ENCODE data around the gene STK32B.

The STK32B gene

GRCh38 chr4:5067908-5068307 is 16.6 kb downstream of the STK32B start:
- no peak for DNase-seq (ENCODE audit: low read depth, low spot score)

GRCh38 chr4:5069901-5070300 is 18.6 kb downstream of the STK32B start:
- DNase-seq (ENCODE audit: low read depth, low spot score) = no peak

- no peak for DNase-seq (ENCODE audit: low read depth, low spot score)
Measured at GRCh38 chr4:5072948-5073347, 21.7 kb downstream of the STK32B start.

- no peak for DNase-seq (ENCODE audit: low read depth, low spot score)
Measured at GRCh38 chr4:5078009-5078408, 26.7 kb downstream of the STK32B start.

- DNase-seq (ENCODE audit: low read depth, low spot score) = no peak
Measured at GRCh38 chr4:5079581-5079980, 28.3 kb downstream of the STK32B start.

- no peak for DNase-seq (ENCODE audit: low read depth, low spot score)
Measured at GRCh38 chr4:5081441-5081999, 30.2 kb downstream of the STK32B start.

GRCh38 chr4:5082376-5082775 is 31.1 kb downstream of the STK32B start:
- DNase-seq (ENCODE audit: low read depth, low spot score) = no peak

GRCh38 chr4:5084911-5085475 is 33.7 kb downstream of the STK32B start:
- DNase-seq (ENCODE audit: low read depth, low spot score) = no peak

GRCh38 chr4:5086535-5086934 is 35.3 kb downstream of the STK32B start:
- DNase-seq (ENCODE audit: low read depth, low spot score) = no peak

GRCh38 chr4:5096261-5096660 is 45.0 kb downstream of the STK32B start:
- no peak for DNase-seq (ENCODE audit: low read depth, low spot score)

GRCh38 chr4:5098176-5098575 is 46.9 kb downstream of the STK32B start:
- no peak for DNase-seq (ENCODE audit: low read depth, low spot score)

GRCh38 chr4:5100336-5100735 is 49.1 kb downstream of the STK32B start:
- DNase-seq (ENCODE audit: low read depth, low spot score) = no peak

- no peak for DNase-seq (ENCODE audit: low read depth, low spot score)
Measured at GRCh38 chr4:5100986-5101385, 49.7 kb downstream of the STK32B start.

GRCh38 chr4:5101571-5101970 is 50.3 kb downstream of the STK32B start:
- no peak for DNase-seq (ENCODE audit: low read depth, low spot score)

GRCh38 chr4:5110901-5111300 is 59.6 kb downstream of the STK32B start:
- DNase-seq (ENCODE audit: low read depth, low spot score) = no peak

- no peak for DNase-seq (ENCODE audit: low read depth, low spot score)
Measured at GRCh38 chr4:5112333-5113095, 61.2 kb downstream of the STK32B start.

- no peak for DNase-seq (ENCODE audit: low read depth, low spot score)
Measured at GRCh38 chr4:5114950-5115349, 63.7 kb downstream of the STK32B start.

- DNase-seq (ENCODE audit: low read depth, low spot score) = no peak
Measured at GRCh38 chr4:5118091-5118786, 67.0 kb downstream of the STK32B start.

GRCh38 chr4:5118994-5119835 is 67.9 kb downstream of the STK32B start:
- DNase-seq (ENCODE audit: low read depth, low spot score) = no peak

GRCh38 chr4:5120067-5120466 is 68.8 kb downstream of the STK32B start:
- no peak for DNase-seq (ENCODE audit: low read depth, low spot score)

GRCh38 chr4:5120468-5120867 is 69.2 kb downstream of the STK32B start:
- DNase-seq (ENCODE audit: low read depth, low spot score) = no peak

GRCh38 chr4:5122114-5122513 is 70.8 kb downstream of the STK32B start:
- DNase-seq (ENCODE audit: low read depth, low spot score) = no peak

All from activated naive CD8-positive, alpha-beta T cell treated with anti-CD3 and anti-CD28 coated beads, Interleukin-2, amount 50 U/mL, for 16 hours (primary cell).